ENCODE results near the gene APOC1. TPM values are rescaled to one million over a fixed set of nuclear protein-coding genes. Genes with fewer than 3 reads are reported as not detected.
"Not testable (repeated sequence)": the region's sequence is repeated elsewhere in the genome, so short reads cannot be mapped to it uniquely, and the experiment has no call there.

Gene APOC1
- total RNA-seq, 1 donor from 2014 or later: 89.4 TPM

DNA sequence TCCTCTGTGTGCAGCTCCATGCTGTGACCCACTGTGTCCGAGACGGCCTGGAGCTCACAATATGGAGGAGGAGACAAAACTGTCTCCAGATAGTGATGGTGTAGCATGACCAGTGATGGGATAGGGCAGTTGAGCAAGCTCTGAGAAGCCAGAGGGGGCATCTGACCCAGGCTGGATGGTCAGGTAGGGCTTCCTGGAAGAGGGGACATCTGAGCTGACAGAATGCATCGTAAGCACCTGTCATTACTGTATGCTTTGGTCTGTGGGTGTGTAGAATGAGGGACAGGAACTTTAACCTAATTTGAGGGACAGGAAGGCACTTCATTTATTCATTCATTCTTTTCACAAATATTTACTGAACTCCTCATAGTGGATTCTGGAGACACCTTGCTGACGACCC lies 29.8 kb upstream of the APOC1 start:
- no peak overlapping the region for H3K4me3 Mint-ChIP-seq (ENCODE audit: low read depth)
- peak overlapping the region; percentile 34 for H3K27ac Mint-ChIP-seq
- H3K4me1 Mint-ChIP-seq (ENCODE audit: low read depth): peaks cover 2% of the 10 kb centered on the region
- TF ChIP-seq, protein P1, sequence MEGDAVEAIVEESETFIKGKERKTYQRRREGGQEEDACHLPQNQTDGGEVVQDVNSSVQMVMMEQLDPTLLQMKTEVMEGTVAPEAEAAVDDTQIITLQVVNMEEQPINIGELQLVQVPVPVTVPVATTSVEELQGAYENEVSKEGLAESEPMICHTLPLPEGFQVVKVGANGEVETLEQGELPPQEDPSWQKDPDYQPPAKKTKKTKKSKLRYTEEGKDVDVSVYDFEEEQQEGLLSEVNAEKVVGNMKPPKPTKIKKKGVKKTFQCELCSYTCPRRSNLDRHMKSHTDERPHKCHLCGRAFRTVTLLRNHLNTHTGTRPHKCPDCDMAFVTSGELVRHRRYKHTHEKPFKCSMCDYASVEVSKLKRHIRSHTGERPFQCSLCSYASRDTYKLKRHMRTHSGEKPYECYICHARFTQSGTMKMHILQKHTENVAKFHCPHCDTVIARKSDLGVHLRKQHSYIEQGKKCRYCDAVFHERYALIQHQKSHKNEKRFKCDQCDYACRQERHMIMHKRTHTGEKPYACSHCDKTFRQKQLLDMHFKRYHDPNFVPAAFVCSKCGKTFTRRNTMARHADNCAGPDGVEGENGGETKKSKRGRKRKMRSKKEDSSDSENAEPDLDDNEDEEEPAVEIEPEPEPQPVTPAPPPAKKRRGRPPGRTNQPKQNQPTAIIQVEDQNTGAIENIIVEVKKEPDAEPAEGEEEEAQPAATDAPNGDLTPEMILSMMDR (IDR thresholded peaks at IDR 0.05; ENCODE audit: unreplicated experiment): no peak
- peaks cover 25% of the 10 kb centered on the region for H3K36me3 Mint-ChIP-seq (ENCODE audit: insufficient read depth)
- no peaks in the 10 kb centered on the region for H3K27me3 Mint-ChIP-seq
- no peaks in the 10 kb centered on the region for H3K9me3 Mint-ChIP-seq (ENCODE audit: low read depth)
- no peak for DNase-seq (ENCODE audit: low spot score, unreplicated experiment)

DNA sequence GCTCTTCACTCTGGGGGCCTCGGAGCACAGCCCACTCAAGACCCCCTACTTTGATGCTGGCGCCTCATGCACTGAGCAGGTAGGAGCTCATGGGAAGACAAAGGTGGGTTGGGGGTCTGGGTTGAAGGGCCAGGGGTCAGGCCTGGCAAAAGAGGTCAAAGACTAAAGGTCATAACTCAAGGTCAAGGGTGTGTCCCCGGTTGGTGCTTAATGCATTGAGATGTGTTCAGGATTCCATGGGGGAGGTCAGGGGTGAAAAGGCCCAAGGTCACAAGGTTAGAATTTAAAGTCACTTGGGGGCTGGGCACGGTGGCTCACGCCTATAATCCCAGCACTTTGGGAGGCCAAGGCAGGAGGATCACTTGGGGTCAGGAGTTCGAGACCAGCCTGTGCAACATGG lies 28.3 kb upstream of the APOC1 start:
- H3K27me3 Mint-ChIP-seq: no peaks in the 10 kb centered on the region
- no peak overlapping the region for H3K4me3 Mint-ChIP-seq (ENCODE audit: low read depth)
- peaks cover 6% of the 10 kb centered on the region for H3K4me1 Mint-ChIP-seq (ENCODE audit: low read depth)
- no peak for DNase-seq (ENCODE audit: low spot score, unreplicated experiment)
- H3K9me3 Mint-ChIP-seq (ENCODE audit: low read depth): no peaks in the 10 kb centered on the region
- H3K27ac Mint-ChIP-seq: peak overlapping the region; percentile 33
- TF ChIP-seq, protein P1 (IDR thresholded peaks at IDR 0.05; ENCODE audit: unreplicated experiment): no peak
- peaks cover 25% of the 10 kb centered on the region for H3K36me3 Mint-ChIP-seq (ENCODE audit: insufficient read depth)

DNA sequence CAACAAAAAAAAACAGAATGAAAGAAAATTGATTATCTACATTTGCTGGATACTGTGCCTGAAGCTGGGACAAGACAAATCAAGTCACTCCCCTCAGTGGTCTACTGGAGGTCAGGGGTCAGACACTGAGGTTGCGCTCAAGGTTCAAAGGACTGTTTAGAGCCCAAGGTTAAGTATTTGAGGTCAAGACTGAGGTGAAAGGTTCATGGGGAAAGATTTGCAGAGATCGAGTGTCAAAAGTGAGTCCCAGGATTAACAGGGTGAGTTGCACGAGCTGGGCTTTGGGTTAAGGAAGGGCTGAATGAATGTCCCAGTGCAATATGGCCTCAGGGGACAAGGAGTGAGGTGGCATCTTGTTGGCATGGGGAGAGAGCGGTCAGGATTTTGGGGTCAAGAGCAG lies 26.8 kb upstream of the APOC1 start:
- H3K27me3 Mint-ChIP-seq: no peaks in the 10 kb centered on the region
- peaks cover 16% of the 10 kb centered on the region for H3K4me1 Mint-ChIP-seq (ENCODE audit: low read depth)
- no peak overlapping the region for H3K4me3 Mint-ChIP-seq (ENCODE audit: low read depth)

DNA sequence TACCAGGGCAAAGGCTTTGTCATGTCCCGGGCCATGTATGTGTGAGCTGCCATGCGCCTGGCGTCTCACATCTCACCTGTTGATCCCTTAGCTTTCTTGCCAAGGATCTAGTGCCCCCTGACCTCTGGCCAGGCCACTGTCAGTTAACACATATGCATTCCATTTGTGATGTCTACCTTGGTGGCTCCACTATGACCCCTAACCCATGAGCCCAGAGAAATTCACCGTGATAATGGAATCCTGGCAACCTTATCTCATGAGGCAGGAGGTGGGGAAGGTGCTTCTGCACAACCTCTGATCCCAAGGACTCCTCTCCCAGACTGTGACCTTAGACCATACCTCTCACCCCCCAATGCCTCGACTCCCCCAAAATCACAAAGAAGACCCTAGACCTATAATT lies 26.1 kb upstream of the APOC1 start:
- H3K4me3 Mint-ChIP-seq (ENCODE audit: low read depth): peak overlapping the region; percentile 9
- not testable (repeated sequence) for H3K9me3 Mint-ChIP-seq (ENCODE audit: low read depth); DNase-seq (ENCODE audit: low spot score, unreplicated experiment); H3K27me3 Mint-ChIP-seq
- peak overlapping the region; percentile 64 for H3K27ac Mint-ChIP-seq
- peaks cover 17% of the 10 kb centered on the region for H3K4me1 Mint-ChIP-seq (ENCODE audit: low read depth)
- H3K36me3 Mint-ChIP-seq (ENCODE audit: insufficient read depth): peaks cover 26% of the 10 kb centered on the region

More for the DNA sequence above, 26.8 kb upstream of the APOC1 start:
- DNase-seq (ENCODE audit: low spot score, unreplicated experiment): no peak
- Mint-ChIP-seq H3K27ac (peak overlapping the region; percentile 89), H3K36me3 (ENCODE audit: insufficient read depth) (peaks cover 25% of the 10 kb centered on the region), H3K9me3 (ENCODE audit: low read depth) (no peaks in the 10 kb centered on the region)
- TF ChIP-seq, protein P1 (IDR thresholded peaks at IDR 0.05; ENCODE audit: unreplicated experiment): no peak

DNA sequence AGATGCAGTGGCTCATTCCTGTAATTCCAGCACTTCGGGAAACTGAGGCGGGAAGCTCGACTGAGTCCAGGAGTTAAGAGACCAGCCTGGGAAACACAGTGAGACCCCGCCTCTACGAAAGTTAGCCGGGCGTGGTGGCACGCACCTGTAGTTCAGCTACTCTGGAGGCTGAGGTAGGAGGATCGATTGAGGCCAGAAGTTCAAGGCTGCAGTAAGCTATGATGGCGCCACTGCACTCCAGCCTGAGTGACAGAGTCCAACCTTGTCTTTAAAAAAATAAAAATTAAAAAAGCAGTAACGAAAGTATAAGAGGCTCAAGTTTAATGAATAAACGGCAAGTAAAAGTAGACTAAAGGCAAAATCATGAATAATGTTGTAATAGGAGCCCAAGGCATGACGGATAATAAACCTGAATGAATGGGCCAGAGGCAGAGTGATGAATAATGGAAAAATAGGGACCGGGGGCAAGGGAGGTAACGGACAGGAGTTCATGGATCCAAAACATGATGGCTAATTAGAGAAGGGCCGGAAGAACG lies 24.5 kb upstream of the APOC1 start:
- Mint-ChIP-seq H3K27me3 (no peaks in the 10 kb centered on the region), H3K4me1 (ENCODE audit: low read depth) (peaks cover 17% of the 10 kb centered on the region), H3K36me3 (ENCODE audit: insufficient read depth) (peaks cover 27% of the 10 kb centered on the region), H3K4me3 (ENCODE audit: low read depth) (peak overlapping the region; percentile 74), H3K27ac (peak overlapping the region; percentile 97), H3K9me3 (ENCODE audit: low read depth) (no peaks in the 10 kb centered on the region)
- TF ChIP-seq, protein P1 (IDR thresholded peaks at IDR 0.05; ENCODE audit: unreplicated experiment): no peak
- no peak for DNase-seq (ENCODE audit: low spot score, unreplicated experiment)

DNA sequence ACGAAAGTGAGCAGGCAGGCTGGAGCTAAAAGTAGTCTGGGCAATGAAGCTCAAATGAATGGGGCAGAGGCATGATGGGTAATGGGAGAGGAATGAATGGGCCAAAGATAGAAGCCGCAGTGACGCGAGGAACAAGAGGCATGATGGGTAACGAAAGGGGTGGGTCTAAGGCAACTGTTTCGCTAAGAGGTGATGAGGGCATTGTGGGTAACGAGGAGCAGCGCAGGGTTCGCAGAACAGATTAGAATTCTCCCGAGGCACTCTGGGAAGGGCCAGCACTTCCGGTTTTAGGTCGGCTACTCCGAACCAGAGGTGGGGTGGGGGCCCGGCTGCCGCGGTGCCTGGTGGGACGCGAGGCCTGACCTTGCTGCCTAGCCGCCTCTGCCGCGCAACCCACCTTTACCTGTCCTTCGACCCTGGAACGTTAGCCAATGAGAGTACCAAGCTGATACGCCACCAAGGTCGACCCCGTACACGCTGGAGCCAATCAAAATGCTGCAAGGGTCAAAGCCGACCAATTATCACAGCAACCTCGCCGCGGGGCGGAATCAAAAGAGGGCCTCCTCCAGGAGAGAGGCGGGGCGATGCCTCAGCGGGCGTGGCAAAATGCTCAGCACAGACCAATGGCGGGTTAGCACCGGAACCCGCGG lies 23.9 kb upstream of the APOC1 start:
- Mint-ChIP-seq H3K4me1 (ENCODE audit: low read depth) (peaks cover 17% of the 10 kb centered on the region), H3K27ac (peak overlapping the region; percentile 97), H3K9me3 (ENCODE audit: low read depth) (no peaks in the 10 kb centered on the region), H3K4me3 (ENCODE audit: low read depth) (peak overlapping the region; percentile 74), H3K27me3 (no peaks in the 10 kb centered on the region), H3K36me3 (ENCODE audit: insufficient read depth) (peaks cover 29% of the 10 kb centered on the region)
- peak; percentile 99 for DNase-seq (ENCODE audit: low spot score, unreplicated experiment)
- TF ChIP-seq, protein P1 (IDR thresholded peaks at IDR 0.05; ENCODE audit: unreplicated experiment): no peak

All from progenitor cell of endocrine pancreas (in vitro differentiated cells).